OCI-LY3 (cell line): ENCODE measurements around the gene HS6ST2.

Experiments used
- H2AFZ ChIP-seq: fragments of 200-600, 300-600 bp; shearing (Covaris generic); 2 replicates; pipeline ENCODE4 v1.6.0; 2014; ENCODE audit warnings: antibody characterized with exemption, low read depth, low read length
- H3K27ac ChIP-seq: fragments of 200-600, 300-600 bp; sonication (generic); 2 replicates; pipeline ENCODE4 v1.5.1; 2014; ENCODE audit warnings: mild to moderate bottlenecking, low read length, moderate library complexity, mixed read lengths
- H3K27me3 ChIP-seq: fragments of 200-600, 300-600 bp; sonication (generic); 2 replicates; pipeline ENCODE4 v1.6.1; 2014; ENCODE audit warnings: low read depth, low read length, mixed read lengths
- H3K36me3 ChIP-seq: fragments of 200-600, 300-600 bp; sonication (generic); replicated peaks from 2 replicates; pipeline ENCODE3; 2014; ENCODE audit warnings: low read depth, low read length, mixed read lengths
- H3K4me1 ChIP-seq: fragments of 300-600, 200-600 bp; sonication (generic); 2 replicates; pipeline ENCODE4 v1.6.1; 2014; ENCODE audit warnings: low read length, mixed read lengths
- H3K4me2 ChIP-seq: fragments of 200-600, 300-600 bp; sonication (generic); 2 replicates; pipeline ENCODE4 v1.6.1; 2014; ENCODE audit warnings: low read length, mixed read lengths
- H3K4me3 ChIP-seq: fragments of 300-600, 200-600 bp; sonication (generic); 2 replicates; pipeline ENCODE4 v1.5.1; 2014; ENCODE audit warnings: antibody characterized with exemption, mild to moderate bottlenecking, low read length, moderate library complexity
- H3K79me2 ChIP-seq: fragments of 300-600, 200-600 bp; shearing (Covaris generic); 2 replicates; pipeline ENCODE4 v1.6.1; 2014; ENCODE audit warnings: mild to moderate bottlenecking, low read length, mixed read lengths
- H3K9ac ChIP-seq: fragments of 300-600, 200-600 bp; shearing (Covaris generic); 2 replicates; pipeline ENCODE4 v1.6.0; 2014; ENCODE audit warnings: mild to moderate bottlenecking, low read length, moderate library complexity
- H3K9me3 ChIP-seq: fragments of 200-600, 300-600 bp; shearing (Covaris generic); 2 replicates; pipeline ENCODE4 v1.6.1; 2014; ENCODE audit warnings: low read length, mixed read lengths; ENCODE audit not compliant: insufficient read depth
- H4K20me1 ChIP-seq: fragments of 200-600, 300-600 bp; sonication (generic); 2 replicates; pipeline ENCODE4 v1.6.1; 2016; ENCODE audit warnings: low read length, mixed read lengths; ENCODE audit not compliant: insufficient read depth
- EZH2phosphoT487 ChIP-seq: fragments of 200-600 bp; shearing (Covaris generic); IDR thresholded peaks from 2 replicates; pipeline ENCODE4 v1.6.1; 2018; ENCODE audit warnings: antibody characterized with exemption, mixed run types, low read depth
- TF ChIP-seq, protein P1 (sequence below): fragments of 200-600, 300-600 bp; sonication (generic); IDR thresholded peaks from 2 replicates; pipeline ENCODE4 v1.5.1; 2014; ENCODE audit warnings: antibody characterized with exemption, low read length, low read depth

Gene HS6ST2

DNA sequence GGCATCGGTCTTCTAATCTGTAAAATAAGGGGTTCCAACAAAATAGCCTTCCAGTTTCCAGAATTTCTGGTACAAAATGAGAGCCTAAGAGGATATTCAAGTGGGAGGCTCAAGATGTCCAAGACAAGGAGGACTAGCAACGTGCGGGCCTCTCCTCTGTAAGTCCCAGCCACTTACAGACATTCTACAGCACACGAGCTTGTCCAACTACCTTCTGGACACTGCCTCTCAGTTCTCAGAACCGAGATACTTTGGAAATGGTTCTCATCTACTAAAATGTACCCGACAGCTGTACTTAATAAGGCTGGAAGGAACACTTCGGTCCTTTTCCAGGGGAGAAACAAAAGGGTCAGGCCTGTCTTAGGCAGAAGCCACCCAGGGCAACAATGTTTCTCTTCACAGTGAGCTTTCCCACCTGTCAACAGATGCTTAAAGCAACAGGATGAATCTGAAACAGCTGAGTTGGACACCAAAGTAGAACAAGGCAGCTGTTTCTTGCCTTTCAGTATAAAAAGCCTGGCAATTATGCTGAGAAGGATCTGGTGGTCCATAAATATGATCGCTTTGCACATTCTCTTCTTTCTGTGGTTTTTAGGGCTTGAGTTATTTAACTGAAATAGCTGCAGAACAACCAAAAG lies 127.0 kb downstream of the HS6ST2 start:
- Histone ChIP-seq H3K27me3 (no peaks in the 10 kb centered on the region), H3K27ac (no peak overlapping the region), H4K20me1 (no peaks in the 10 kb centered on the region), H3K9ac (no peak overlapping the region), H3K79me2 (no peaks in the 10 kb centered on the region), H3K9me3 (no peaks in the 10 kb centered on the region), H3K4me1 (no peaks in the 10 kb centered on the region), H3K4me2 (no peak overlapping the region), H3K4me3 (no peak overlapping the region), H2AFZ (no peak overlapping the region), H3K36me3 (no peaks in the 10 kb centered on the region)
- TF ChIP-seq, protein P1, sequence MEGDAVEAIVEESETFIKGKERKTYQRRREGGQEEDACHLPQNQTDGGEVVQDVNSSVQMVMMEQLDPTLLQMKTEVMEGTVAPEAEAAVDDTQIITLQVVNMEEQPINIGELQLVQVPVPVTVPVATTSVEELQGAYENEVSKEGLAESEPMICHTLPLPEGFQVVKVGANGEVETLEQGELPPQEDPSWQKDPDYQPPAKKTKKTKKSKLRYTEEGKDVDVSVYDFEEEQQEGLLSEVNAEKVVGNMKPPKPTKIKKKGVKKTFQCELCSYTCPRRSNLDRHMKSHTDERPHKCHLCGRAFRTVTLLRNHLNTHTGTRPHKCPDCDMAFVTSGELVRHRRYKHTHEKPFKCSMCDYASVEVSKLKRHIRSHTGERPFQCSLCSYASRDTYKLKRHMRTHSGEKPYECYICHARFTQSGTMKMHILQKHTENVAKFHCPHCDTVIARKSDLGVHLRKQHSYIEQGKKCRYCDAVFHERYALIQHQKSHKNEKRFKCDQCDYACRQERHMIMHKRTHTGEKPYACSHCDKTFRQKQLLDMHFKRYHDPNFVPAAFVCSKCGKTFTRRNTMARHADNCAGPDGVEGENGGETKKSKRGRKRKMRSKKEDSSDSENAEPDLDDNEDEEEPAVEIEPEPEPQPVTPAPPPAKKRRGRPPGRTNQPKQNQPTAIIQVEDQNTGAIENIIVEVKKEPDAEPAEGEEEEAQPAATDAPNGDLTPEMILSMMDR, result no peak
- no peak for TF ChIP-seq EZH2phosphoT487

DNA sequence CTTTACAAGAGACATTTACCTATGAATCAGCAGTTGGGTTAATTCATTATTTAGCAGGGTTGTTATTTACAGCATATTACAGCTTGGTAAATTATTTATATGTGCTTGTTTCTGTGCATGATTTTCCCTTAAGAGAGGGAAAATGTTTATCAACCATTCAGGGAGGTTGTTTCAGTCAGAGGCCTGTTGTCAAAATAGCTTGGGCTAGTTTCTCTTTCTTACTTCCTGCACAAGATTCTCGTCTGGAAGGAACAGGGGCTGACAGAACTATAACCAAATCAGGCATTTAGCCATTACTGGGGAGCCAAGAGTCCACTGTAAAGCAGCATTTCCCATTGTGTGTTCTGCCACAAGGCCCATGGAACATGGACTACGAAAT lies 135.8 kb downstream of the HS6ST2 start:
- Histone ChIP-seq H3K79me2 (no peaks in the 10 kb centered on the region), H2AFZ (0 out of 2 replicates have a peak overlapping the region, but pooled peaks have one; percentile 39), H3K27me3 (no peaks in the 10 kb centered on the region), H3K9me3 (no peaks in the 10 kb centered on the region), H3K9ac (no peak overlapping the region), H4K20me1 (no peaks in the 10 kb centered on the region), H3K27ac (no peak overlapping the region), H3K4me3 (no peak overlapping the region), H3K4me2 (no peak overlapping the region), H3K4me1 (no peaks in the 10 kb centered on the region), H3K36me3 (no peaks in the 10 kb centered on the region)
- TF ChIP-seq EZH2phosphoT487, result no peak
- TF ChIP-seq, protein P1, result no peak

DNA sequence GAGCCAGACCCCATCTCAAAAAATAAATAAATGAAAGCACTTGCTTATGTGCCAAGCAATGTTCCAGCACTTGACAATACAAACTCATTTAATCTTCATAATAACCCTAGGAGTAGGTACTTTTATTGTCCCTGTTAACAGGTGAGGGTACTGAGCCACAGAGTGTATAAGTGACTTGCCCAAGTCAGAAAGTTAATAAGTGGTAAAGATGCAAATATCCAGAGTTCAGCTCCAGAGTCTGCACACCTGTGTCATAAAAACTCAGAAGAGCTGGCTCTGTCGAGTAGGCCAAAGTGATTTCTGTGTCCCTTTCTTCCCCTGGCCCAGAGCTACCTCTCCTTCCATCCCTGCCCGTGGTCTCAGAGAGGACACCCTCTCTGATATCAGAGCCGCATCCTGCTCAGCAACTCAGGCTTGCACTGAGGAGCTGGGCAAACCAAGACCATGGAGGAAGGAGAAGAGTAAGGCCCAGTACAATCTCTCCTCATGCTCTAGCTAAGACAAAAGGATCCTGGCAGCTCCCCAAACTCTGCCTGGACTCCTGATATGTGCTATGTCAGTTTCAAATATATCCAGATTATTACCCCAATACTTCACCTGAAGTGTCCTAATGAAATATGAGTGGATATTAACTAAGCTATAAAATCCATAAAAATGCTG lies 136.3 kb downstream of the HS6ST2 start:
- H3K36me3 ChIP-seq, result no peaks in the 10 kb centered on the region
- H3K27me3 ChIP-seq, result no peaks in the 10 kb centered on the region
- 0 out of 2 replicates have a peak overlapping the region, but pooled peaks have one; percentile 39 for H2AFZ ChIP-seq
- H4K20me1 ChIP-seq, result no peaks in the 10 kb centered on the region
- H3K4me1 ChIP-seq, result no peaks in the 10 kb centered on the region
- no peak overlapping the region for H3K9ac ChIP-seq
- no peak overlapping the region for H3K4me3 ChIP-seq
- TF ChIP-seq, protein P1, result no peak
- TF ChIP-seq EZH2phosphoT487, result no peak
- H3K27ac ChIP-seq, result no peak overlapping the region
- H3K9me3 ChIP-seq, result no peaks in the 10 kb centered on the region
- H3K79me2 ChIP-seq, result no peaks in the 10 kb centered on the region
- no peak overlapping the region for H3K4me2 ChIP-seq

DNA sequence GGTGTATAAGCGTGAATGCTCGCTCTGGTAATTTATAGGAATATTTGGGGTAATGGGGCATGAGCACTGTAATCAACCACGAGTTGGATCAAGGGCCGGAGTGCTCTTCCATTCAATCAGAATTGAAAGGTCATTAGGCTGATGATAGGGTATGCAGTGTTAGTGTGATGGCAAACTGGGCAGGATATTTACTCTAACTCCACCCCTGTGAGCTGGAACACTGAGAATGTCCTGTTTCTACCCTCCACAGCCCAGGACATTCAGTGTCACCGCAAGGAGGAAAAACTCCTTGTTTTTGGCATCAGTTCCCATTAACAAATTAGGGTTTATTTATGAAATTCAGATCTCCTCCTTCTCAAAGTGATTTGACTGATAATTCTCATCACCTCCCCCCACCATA lies 137.8 kb downstream of the HS6ST2 start:
- Histone ChIP-seq H3K27me3 (no peaks in the 10 kb centered on the region), H3K9me3 (no peaks in the 10 kb centered on the region), H3K4me1 (no peaks in the 10 kb centered on the region), H4K20me1 (no peaks in the 10 kb centered on the region), H3K36me3 (no peaks in the 10 kb centered on the region), H3K9ac (no peak overlapping the region), H3K27ac (no peak overlapping the region), H2AFZ (no peak overlapping the region), H3K79me2 (no peaks in the 10 kb centered on the region), H3K4me3 (no peak overlapping the region), H3K4me2 (no peak overlapping the region)
- TF ChIP-seq, protein P1, result no peak
- TF ChIP-seq EZH2phosphoT487, result no peak
